Left lung (tissue), 10 donors: ENCODE data around the gene DBNL. TPM values are rescaled to one million over a fixed set of nuclear protein-coding genes. Genes with fewer than 3 reads are reported as not detected.

Experiments
- ATAC-seq: fragments of 200-7000 bp; cut with Tn5 transposase; one replicate; pipeline ENCODE4 v1.9.1; 2020; ENCODE audit warnings: moderate library complexity
- DNase-seq, 4 donors: peaks; one replicate each; pipeline ENCODE4 v3.0.0-alpha.2; 2013 to 2020
- H3K27ac ChIP-seq, 2 donors: fragments of 200-600 bp; sonication (generic) in 1 of 2; one replicate each; pipeline versions ENCODE4 v1.5.0 to v1.8.0; 2020 to 2021
- H3K27me3 ChIP-seq, 2 donors: fragments of 200-600 bp; sonication (generic) in 1 of 2; one replicate each; pipeline versions ENCODE4 v1.5.0 to v1.8.0; 2020 to 2021
- H3K36me3 ChIP-seq, 2 donors: fragments of 200-600 bp; sonication (generic) in 1 of 2; one replicate each; pipeline versions ENCODE4 v1.5.0 to v1.8.0; 2020 to 2021
- H3K4me1 ChIP-seq, 2 donors: fragments of 200-600 bp; one replicate each; pipeline ENCODE4 v1.8.0; 2021
- H3K4me3 ChIP-seq, 2 donors: fragments of 200-600 bp; sonication (generic) in 1 of 2; one replicate each; pipeline versions ENCODE4 v1.5.0 to v1.8.0; 2020 to 2021; ENCODE audit warnings: mild to moderate bottlenecking in 1 of 2
- H3K9me3 ChIP-seq, 2 donors: fragments of 200-600 bp; sonication (generic) in 1 of 2; one replicate each; pipeline versions ENCODE4 v1.5.0 to v1.8.0; 2020 to 2021
- intact Hi-C, 2 donors: fragments of 100-400 bp; cut with DNase I; formaldehyde crosslinking; loops; one replicate each; pipeline versions ENCODE4 v1.11.2 to v1.14.2; 2022
- polyA plus RNA-seq, 6 donors: library from polyadenylated mRNA; unstranded; fragments of 120-200 nt; gene quantifications; one replicate each; pipeline ENCODE4 v1.2.1, GENCODE V29; 2013; ENCODE audit not compliant: insufficient read length in 6 of 6
- total RNA-seq, 2 donors: library from RNA; stranded (reverse); fragmentation: NEBNext Ultra II Directional; extraction: Animal tissue kit (Norgen Biotek cat#: 25700); gene quantifications; one replicate each; pipeline ENCODE4 v1.2.1, GENCODE V29; 2021
- TF ChIP-seq, protein P1 (sequence below), 2 donors: fragments of 200-600 bp; sonication (generic) in 1 of 2; IDR thresholded peaks; one replicate each; pipeline versions ENCODE4 v1.5.0 to v1.8.0; 2021; ENCODE audit warnings: antibody characterized with exemption in 2 of 2
- donor health status: DM: no; HTN: yes; CAD: no.
- donor health status: DM: no; HTN: no; CAD: no.

Gene DBNL
- total and polyA plus RNA-seq, 8 donors: 57.2 to 119 (median 69.5) TPM

DNA sequence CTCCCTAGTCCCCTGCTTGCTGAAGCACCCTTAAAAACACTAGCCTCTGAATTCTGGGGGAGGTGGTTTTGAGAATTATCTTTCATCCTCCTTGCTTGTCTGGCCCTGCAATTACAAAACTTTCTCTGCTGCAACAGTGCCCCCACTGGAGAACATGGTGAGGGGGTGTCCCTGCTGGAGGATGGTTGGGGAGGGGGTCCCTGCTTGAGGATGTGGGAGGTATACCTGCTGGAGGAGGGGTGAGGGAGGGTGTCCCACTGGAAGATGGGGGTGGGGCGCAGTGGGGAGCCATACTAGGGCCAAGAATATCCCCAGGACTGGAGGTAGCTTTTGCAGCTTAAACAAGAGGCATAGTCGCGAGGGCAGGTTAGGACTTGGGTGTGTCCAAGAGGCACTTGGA lies 41.0 kb downstream of the DBNL start:
- Histone ChIP-seq H3K36me3 (peaks cover 0 to 2% of the 10 kb centered on the region in 2 donors), H3K9me3 (no peaks in the 10 kb centered on the region), H3K27ac (no peak overlapping the region), H3K4me1 (peaks cover 7 to 11% of the 10 kb centered on the region in 2 donors), H3K27me3 (no peaks in the 10 kb centered on the region), H3K4me3 (no peak overlapping the region)
- intact Hi-C loops: no loop called here
- DNase-seq (peak in 1 of 4 donors; percentile 10), ATAC-seq (no peak)
- TF ChIP-seq, protein P1, sequence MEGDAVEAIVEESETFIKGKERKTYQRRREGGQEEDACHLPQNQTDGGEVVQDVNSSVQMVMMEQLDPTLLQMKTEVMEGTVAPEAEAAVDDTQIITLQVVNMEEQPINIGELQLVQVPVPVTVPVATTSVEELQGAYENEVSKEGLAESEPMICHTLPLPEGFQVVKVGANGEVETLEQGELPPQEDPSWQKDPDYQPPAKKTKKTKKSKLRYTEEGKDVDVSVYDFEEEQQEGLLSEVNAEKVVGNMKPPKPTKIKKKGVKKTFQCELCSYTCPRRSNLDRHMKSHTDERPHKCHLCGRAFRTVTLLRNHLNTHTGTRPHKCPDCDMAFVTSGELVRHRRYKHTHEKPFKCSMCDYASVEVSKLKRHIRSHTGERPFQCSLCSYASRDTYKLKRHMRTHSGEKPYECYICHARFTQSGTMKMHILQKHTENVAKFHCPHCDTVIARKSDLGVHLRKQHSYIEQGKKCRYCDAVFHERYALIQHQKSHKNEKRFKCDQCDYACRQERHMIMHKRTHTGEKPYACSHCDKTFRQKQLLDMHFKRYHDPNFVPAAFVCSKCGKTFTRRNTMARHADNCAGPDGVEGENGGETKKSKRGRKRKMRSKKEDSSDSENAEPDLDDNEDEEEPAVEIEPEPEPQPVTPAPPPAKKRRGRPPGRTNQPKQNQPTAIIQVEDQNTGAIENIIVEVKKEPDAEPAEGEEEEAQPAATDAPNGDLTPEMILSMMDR (IDR thresholded peaks at IDR 0.05): no peak

DNA sequence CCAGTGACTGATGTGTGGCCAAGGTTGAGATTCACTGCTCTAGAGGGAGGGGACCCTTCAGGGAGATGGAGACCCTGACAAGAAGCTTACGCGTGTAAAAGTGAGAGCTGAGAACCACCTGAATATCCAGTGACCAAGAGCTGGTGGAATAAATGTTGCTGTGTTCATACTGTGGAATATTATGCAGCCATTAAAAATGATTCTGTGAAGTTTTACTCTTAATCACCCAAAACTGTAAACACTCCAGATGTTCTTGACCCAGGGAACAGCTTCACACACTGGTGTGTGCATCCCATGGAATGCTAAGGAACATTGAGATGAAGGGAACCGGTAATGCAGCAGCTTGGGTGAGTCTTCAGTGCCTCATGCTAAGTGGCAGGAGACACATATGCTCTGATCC lies 42.1 kb downstream of the DBNL start:
- no peak overlapping the region for H3K27ac ChIP-seq
- no peaks in the 10 kb centered on the region for H3K4me1 ChIP-seq
- ATAC-seq (no peak), DNase-seq (no peak)
- no peaks in the 10 kb centered on the region for H3K36me3 ChIP-seq
- H3K4me3 ChIP-seq: no peak overlapping the region
- TF ChIP-seq, protein P1 (IDR thresholded peaks at IDR 0.05): no peak
- intact Hi-C loops: no loop called here
- no peaks in the 10 kb centered on the region for H3K9me3 ChIP-seq
- H3K27me3 ChIP-seq: no peaks in the 10 kb centered on the region

DNA sequence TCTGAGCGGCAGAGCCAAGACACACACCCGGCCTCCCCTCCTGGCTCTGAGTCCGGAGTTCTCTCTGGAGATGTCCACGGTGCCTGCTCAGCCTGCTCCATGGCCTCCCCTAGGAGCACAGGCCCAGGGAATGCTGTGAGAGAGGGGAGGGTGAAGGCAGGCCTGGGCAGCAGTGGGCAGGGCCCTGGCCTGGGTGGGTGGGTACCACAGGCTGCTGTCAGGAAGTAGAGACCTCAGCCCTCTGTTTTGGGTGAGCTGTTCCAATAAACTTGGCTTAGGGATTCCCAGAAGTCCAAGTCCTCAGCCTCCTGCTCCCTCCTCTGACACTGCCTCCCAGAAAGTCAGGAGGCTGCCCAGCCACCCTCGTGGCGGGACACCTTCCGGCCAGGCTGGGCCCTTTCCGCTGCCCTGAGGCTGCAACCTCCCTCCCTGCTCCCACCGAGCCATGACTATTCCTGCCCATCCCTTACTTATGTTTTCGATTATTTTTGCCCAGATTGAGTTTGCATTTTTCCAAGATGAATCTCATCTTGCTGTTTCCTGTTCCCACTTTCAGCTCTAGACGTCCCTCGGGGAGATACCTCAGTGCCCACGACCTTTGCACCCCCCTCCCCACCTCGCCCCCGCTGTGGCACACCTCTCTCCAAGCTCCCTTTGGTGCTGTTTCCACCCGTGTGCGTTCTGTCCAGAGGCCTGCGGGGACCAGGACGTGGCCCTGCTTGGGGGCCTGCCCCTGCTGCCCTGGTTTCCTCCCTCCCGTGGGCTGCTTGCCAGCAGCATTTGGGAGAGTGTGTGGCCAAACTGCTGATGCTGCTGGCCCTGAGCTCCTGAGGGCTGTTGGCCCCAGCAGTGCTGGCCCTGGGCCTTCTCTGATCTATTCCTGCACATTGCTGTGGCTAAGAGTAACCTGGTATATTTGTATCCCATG lies 43.7 kb downstream of the DBNL start:
- peak; percentile 53 for ATAC-seq
- intact Hi-C loops: no loop called here
- Histone ChIP-seq H3K36me3 (no peaks in the 10 kb centered on the region), H3K9me3 (no peaks in the 10 kb centered on the region), H3K27ac (peak overlapping the region; percentile 58 to 84), H3K27me3 (no peaks in the 10 kb centered on the region), H3K4me3 (no peak overlapping the region), H3K4me1 (no peaks in the 10 kb centered on the region)
- peak in 1 of 4 donors; percentile 43 for DNase-seq
- TF ChIP-seq, protein P1 (IDR thresholded peaks at IDR 0.05): no peak

DNA sequence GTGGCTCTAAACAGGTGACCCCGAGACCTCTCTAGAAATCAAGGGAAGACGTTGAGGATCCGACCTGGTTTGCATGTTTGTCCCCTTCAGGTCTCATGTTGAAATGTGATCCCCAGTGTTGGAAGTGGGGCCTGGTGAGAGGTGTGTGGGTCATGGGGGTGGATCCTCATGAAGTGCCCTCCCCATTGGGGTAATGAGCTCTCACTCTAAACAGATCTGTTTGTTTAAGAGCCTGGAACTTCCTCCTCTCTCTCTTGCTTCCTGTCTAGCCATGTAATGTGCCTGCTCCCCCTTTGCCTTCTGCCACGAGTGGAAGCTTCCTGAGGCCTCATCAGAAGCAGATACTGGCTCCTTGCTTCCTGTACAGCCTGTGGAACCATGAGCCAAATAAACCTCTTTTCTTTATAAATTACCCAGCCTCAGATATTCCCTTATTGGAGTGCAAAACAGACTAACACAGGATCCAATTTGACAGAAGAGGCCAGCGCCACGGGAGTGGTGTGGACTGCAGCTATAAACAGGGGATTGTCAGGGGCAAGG lies 48.7 kb downstream of the DBNL start:
- TF ChIP-seq, protein P1 (IDR thresholded peaks at IDR 0.05): no peak
- intact Hi-C loops: no loop called here
- no peak overlapping the region for H3K27ac ChIP-seq

DNA sequence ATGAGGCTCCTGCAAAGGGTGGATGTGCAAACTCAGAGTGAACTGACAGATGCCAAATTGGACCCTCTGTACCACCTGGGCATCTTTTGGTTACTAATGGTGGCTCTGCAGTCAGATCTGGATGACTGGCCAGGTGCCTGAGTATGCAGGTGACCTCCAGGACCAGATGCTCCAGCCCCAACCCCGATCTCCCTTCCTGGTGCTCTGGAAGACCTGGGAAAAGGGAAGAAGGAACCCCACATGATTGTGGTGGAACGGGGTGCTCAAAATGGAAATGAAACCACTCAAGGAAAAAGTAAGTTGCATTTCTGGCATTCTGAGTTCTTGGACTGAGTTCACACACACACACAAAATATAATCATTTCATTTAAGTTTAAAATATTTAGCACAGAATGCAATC lies 49.9 kb downstream of the DBNL start:
- no peak for ATAC-seq
- no peak overlapping the region for H3K4me3 ChIP-seq
- no peak overlapping the region for H3K27ac ChIP-seq
- TF ChIP-seq, protein P1 (IDR thresholded peaks at IDR 0.05): no peak
- intact Hi-C loops: no loop called here
- no peaks in the 10 kb centered on the region for H3K36me3 ChIP-seq
- H3K9me3 ChIP-seq: no peaks in the 10 kb centered on the region
- H3K4me1 ChIP-seq: peaks cover 3 to 4% of the 10 kb centered on the region in 2 donors
- no peak for DNase-seq
- no peaks in the 10 kb centered on the region for H3K27me3 ChIP-seq

More for the DNA sequence above, 48.7 kb downstream of the DBNL start:
- Histone ChIP-seq H3K4me1 (peaks cover 3 to 4% of the 10 kb centered on the region in 2 donors), H3K4me3 (no peak overlapping the region), H3K27me3 (no peaks in the 10 kb centered on the region), H3K36me3 (no peaks in the 10 kb centered on the region), H3K9me3 (no peaks in the 10 kb centered on the region)
- no peak for DNase-seq
- ATAC-seq: no peak
